ENCODE measurements around the gene PHF12.

DNA sequence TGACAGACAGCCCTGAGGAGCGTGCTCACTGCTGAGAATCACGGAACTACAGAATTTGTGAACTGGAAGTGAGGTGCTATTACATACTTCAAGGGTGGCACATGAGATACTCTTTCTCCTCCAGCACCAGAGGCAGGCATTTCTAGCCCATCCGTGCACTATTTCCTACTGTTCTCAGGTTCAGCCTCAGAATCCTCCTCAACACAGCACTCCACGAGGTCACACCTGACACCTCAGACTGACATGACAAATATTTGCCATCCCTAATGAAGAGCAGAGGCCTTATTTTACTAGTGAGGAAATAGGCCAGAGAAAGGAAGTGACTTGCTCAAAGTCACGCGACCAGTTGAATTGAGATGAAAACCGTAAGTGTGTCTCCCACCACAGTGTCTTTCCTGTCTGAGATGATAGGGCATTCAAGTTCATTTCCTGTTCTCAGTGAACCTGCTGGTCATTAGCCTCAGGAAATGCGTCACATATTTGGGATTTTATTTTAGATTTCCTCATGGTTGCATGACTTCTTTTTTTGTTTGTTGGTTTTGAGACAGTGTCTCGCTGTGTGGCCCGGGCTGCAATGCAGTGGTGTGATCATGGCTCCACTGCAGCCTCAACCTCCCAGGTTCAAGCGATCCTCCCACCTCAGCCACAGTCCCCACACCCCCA, 30.9 kb upstream of the PHF12 start:
- no peak for TF ChIP-seq CTCF (IDR thresholded peaks at IDR 0.05)
- TF ChIP-seq POLR2A (IDR thresholded peaks at IDR 0.05; ENCODE audit: low read depth) = no peak
- TF ChIP-seq POLR2AphosphoS5 (IDR thresholded peaks at IDR 0.05) = peak; percentile 44 to 68
